Measurements from ENCODE around the gene GPHN. TPM values are rescaled to one million over a fixed set of nuclear protein-coding genes. Genes with fewer than 3 reads are reported as not detected.

Gene GPHN
- total RNA-seq, 1 experiment from 2014 or later: 23.4 TPM

GRCh38 chr14:66696326-66696725 is 188.4 kb downstream of the GPHN start:
- Histone ChIP-seq H3K9me3 (ENCODE audit: low read length) (no peaks in the 10 kb centered on the region), H3F3A (ENCODE audit: low read length, unreplicated experiment) (no peaks in the 10 kb centered on the region), H3K27me3 (ENCODE audit: low read length) (no peaks in the 10 kb centered on the region), H3K27ac (ENCODE audit: low read length) (no peak overlapping the region), H4K20me1 (ENCODE audit: low read length) (no peaks in the 10 kb centered on the region), H3K79me2 (ENCODE audit: low read length) (no peaks in the 10 kb centered on the region), H3K9me2 (replicated peaks; ENCODE audit: low read length) (no peaks in the 10 kb centered on the region), H3K4me1 (ENCODE audit: insufficient read depth, low read length) (no peaks in the 10 kb centered on the region), H3K4me3 (ENCODE audit: low read length) (no peak overlapping the region), H2AFZ (ENCODE audit: low read length) (no peak overlapping the region), H3K4me2 (ENCODE audit: low read length) (no peak overlapping the region), H3K9ac (ENCODE audit: low read length) (no peak overlapping the region), H3K36me3 (ENCODE audit: low read depth, low read length) (no peaks in the 10 kb centered on the region)
- CTCF ChIA-PET: no interaction called here
- TF ChIP-seq CTCF (conservative IDR thresholded peaks at IDR 0.05; ENCODE audit: low read depth, low read length) (no peak), EZH2phosphoT487 (IDR thresholded peaks at IDR 0.05; ENCODE audit: borderline replicate concordance, low read length) (no peak), EZH2 (IDR thresholded peaks at IDR 0.05; ENCODE audit: low read length, unreplicated experiment) (no peak)
- intact Hi-C loops (cut with micrococcal nuclease): no loop called here
- ATAC-seq (no peak), DNase-seq (no peak)
- POLR2A ChIA-PET (ENCODE audit: unreplicated experiment): no interaction called here
- BruUV-seq (replicated peaks): no TSS peak

GRCh38 chr14:66698503-66698902 is 190.6 kb downstream of the GPHN start:
- DNase-seq: no peak
- POLR2A ChIA-PET (ENCODE audit: unreplicated experiment): no interaction called here
- ATAC-seq: no peak
- Histone ChIP-seq H3K4me3 (ENCODE audit: low read length) (no peak overlapping the region), H3K9me3 (ENCODE audit: low read length) (no peaks in the 10 kb centered on the region), H3K9me2 (replicated peaks; ENCODE audit: low read length) (no peaks in the 10 kb centered on the region), H3F3A (ENCODE audit: low read length, unreplicated experiment) (no peaks in the 10 kb centered on the region), H3K79me2 (ENCODE audit: low read length) (no peaks in the 10 kb centered on the region), H3K4me2 (ENCODE audit: low read length) (no peak overlapping the region), H2AFZ (ENCODE audit: low read length) (no peak overlapping the region), H3K27ac (ENCODE audit: low read length) (no peak overlapping the region), H3K9ac (ENCODE audit: low read length) (no peak overlapping the region), H3K27me3 (ENCODE audit: low read length) (no peaks in the 10 kb centered on the region), H4K20me1 (ENCODE audit: low read length) (no peaks in the 10 kb centered on the region), H3K36me3 (ENCODE audit: low read depth, low read length) (no peaks in the 10 kb centered on the region), H3K4me1 (ENCODE audit: insufficient read depth, low read length) (no peaks in the 10 kb centered on the region)
- no peak for TF ChIP-seq EZH2phosphoT487 (IDR thresholded peaks at IDR 0.05; ENCODE audit: borderline replicate concordance, low read length)
- TF ChIP-seq CTCF (conservative IDR thresholded peaks at IDR 0.05; ENCODE audit: low read depth, low read length): no peak
- TF ChIP-seq EZH2 (IDR thresholded peaks at IDR 0.05; ENCODE audit: low read length, unreplicated experiment): no peak
- no TSS peak for BruUV-seq (replicated peaks)
- CTCF ChIA-PET: no interaction called here
- intact Hi-C loops (cut with micrococcal nuclease): no loop called here

GRCh38 chr14:66701813-66702212 is 193.9 kb downstream of the GPHN start:
- CTCF ChIA-PET: no interaction called here
- no TSS peak for BruUV-seq (replicated peaks)

More at GRCh38 chr14:66701813-66702212, 193.9 kb downstream of the GPHN start:
- Histone ChIP-seq H3K9me2 (replicated peaks; ENCODE audit: low read length) (no peaks in the 10 kb centered on the region), H4K20me1 (ENCODE audit: low read length) (no peaks in the 10 kb centered on the region), H3K9me3 (ENCODE audit: low read length) (no peaks in the 10 kb centered on the region), H3K9ac (ENCODE audit: low read length) (no peak overlapping the region), H3K27ac (ENCODE audit: low read length) (no peak overlapping the region), H3K27me3 (ENCODE audit: low read length) (no peaks in the 10 kb centered on the region), H3K4me3 (ENCODE audit: low read length) (no peak overlapping the region), H2AFZ (ENCODE audit: low read length) (no peak overlapping the region), H3K4me1 (ENCODE audit: insufficient read depth, low read length) (no peaks in the 10 kb centered on the region), H3K79me2 (ENCODE audit: low read length) (no peaks in the 10 kb centered on the region), H3F3A (ENCODE audit: low read length, unreplicated experiment) (no peaks in the 10 kb centered on the region), H3K4me2 (ENCODE audit: low read length) (no peak overlapping the region), H3K36me3 (ENCODE audit: low read depth, low read length) (no peaks in the 10 kb centered on the region)
- POLR2A ChIA-PET (ENCODE audit: unreplicated experiment): no interaction called here
- no peak for TF ChIP-seq CTCF (conservative IDR thresholded peaks at IDR 0.05; ENCODE audit: low read depth, low read length)
- TF ChIP-seq EZH2 (IDR thresholded peaks at IDR 0.05; ENCODE audit: low read length, unreplicated experiment): no peak
- no peak for TF ChIP-seq EZH2phosphoT487 (IDR thresholded peaks at IDR 0.05; ENCODE audit: borderline replicate concordance, low read length)
- intact Hi-C loops (cut with micrococcal nuclease): no loop called here
- no peak for ATAC-seq
- no peak for DNase-seq

All from PC-3 (cell line).